Epithelial cell of proximal tubule (primary cell): Measurements from ENCODE around the gene REM1. TPM values are rescaled to one million over a fixed set of nuclear protein-coding genes. Genes with fewer than 3 reads are reported as not detected.
"Not testable (repeated sequence)": the region's sequence is repeated elsewhere in the genome, so short reads cannot be mapped to it uniquely, and the experiment has no call there.

Source experiments
- DNase-seq: peaks from one replicate; pipeline ENCODE4 v3.0.0-alpha.2; 2011; ENCODE audit warnings: low read depth
- H3K4me3 ChIP-seq: 2 replicates; pipeline ENCODE4 v1.5.1; 2011; ENCODE audit warnings: low read depth, mild to moderate bottlenecking, low read length
- total RNA-seq: library from RNA; depleted of rRNA; stranded (reverse); fragments of >200 nt; gene quantifications from 2 replicates; pipeline ENCODE4 v1.2.3, GENCODE V29; 2015
- TF ChIP-seq, protein P1 (sequence below): conservative IDR thresholded peaks from 2 replicates; pipeline ENCODE4 v1.5.1; 2012; ENCODE audit warnings: low read depth, mild to moderate bottlenecking, low read length

Gene REM1, protein sequence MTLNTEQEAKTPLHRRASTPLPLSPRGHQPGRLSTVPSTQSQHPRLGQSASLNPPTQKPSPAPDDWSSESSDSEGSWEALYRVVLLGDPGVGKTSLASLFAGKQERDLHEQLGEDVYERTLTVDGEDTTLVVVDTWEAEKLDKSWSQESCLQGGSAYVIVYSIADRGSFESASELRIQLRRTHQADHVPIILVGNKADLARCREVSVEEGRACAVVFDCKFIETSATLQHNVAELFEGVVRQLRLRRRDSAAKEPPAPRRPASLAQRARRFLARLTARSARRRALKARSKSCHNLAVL
- total RNA-seq = not detected in 2 replicates

DNA sequence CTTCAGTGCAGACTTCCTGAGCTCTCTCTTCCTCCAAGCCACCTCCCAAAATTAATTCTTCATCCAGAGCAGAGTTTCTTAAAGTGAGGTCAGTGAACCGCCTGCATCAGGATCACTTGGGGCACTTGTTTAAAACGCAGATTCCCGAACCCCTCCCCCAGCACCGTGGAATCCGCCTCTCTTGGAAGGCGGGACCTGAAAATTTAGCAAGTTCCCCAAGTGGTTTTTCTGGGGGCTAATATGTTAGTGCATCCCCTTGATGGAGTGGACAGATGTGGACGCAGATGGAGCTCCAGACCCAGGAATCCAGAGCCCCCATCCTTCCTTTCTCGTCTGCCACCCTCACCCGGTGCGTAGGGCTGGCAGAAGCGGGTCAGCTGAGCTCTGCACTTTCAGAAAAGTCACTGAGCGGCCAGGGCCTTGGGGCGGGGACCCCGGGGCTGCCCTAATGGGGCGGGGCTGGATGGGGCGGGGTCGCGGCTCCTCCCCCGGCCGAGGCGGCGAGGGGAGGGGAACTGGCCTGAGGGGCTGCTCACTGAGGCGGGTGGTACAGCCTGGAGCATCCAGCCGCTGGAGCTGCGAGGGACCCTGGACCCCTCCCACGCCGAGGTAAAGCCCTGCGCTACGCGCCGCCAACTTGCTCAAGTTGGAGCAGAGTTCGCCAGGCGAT, at the start of gene REM1, which contains the start of gene DEFB124:
REM1 (plus strand) TSS at position 531 of the 670 bp plus-strand sequence. CDS start 1,158 bp downstream, outside the sequence.
DEFB124 (minus strand) TSS at position 370 of the 670 bp plus-strand sequence. CDS start 2,114 bp downstream, outside the sequence.
- TF ChIP-seq, protein P1, sequence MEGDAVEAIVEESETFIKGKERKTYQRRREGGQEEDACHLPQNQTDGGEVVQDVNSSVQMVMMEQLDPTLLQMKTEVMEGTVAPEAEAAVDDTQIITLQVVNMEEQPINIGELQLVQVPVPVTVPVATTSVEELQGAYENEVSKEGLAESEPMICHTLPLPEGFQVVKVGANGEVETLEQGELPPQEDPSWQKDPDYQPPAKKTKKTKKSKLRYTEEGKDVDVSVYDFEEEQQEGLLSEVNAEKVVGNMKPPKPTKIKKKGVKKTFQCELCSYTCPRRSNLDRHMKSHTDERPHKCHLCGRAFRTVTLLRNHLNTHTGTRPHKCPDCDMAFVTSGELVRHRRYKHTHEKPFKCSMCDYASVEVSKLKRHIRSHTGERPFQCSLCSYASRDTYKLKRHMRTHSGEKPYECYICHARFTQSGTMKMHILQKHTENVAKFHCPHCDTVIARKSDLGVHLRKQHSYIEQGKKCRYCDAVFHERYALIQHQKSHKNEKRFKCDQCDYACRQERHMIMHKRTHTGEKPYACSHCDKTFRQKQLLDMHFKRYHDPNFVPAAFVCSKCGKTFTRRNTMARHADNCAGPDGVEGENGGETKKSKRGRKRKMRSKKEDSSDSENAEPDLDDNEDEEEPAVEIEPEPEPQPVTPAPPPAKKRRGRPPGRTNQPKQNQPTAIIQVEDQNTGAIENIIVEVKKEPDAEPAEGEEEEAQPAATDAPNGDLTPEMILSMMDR = no peak
- no peak within 1 kb of the TSS for H3K4me3 ChIP-seq
- no peak for DNase-seq

DNA sequence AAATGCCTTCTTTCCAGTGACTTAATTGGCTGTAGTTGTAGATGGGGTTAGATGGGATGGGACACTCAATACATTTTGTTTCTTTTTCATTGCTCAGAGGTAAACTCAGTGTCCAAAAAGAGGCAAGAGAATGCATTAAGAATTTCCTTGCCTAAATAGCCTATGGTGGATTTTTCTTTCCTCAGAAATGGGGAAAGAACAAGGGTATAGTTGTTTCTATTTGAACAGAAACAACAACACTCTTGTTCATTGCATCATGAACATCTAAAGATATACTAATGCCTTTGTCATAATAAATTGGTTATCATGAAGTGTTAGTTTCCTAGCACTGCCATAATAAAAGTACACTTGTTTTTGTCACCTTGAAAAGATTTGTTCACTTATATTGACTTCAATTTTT, 49.3 kb upstream of the REM1 start:
- TF ChIP-seq, protein P1 = no peak
- H3K4me3 ChIP-seq = no peak overlapping the region
- no peak for DNase-seq

DNA sequence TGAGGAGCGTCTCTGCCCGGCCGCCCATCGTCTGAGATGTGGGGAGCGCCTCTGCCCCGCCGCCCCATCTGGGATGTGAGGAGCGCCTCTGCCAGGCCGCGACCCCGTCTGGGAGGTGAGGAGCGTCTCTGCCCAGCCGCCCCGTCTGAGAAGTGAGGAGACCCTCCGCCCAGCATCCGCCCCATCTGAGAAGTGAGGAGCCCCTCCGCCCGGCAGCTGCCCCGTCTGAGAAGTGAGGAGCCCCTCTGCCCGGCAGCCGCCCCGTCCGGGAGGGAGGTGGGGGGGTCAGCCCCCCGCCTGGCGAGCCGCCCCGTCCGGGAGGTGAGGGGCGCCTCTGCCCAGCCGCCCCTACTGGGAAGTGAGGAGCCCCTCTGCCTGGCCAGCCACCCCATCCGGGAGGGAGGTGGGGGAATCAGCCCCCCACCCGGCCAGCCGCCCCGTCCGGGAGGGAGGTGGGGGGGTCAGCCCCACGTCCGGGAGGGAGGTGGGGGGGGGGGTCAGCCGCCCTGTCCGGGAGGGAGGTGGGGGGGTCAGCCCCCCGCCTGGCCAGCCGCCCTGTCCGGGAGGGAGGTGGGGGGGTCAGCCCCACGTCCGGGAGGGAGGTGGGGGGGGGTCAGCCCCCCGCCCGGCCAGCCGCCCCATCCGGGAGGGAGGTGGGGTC, 48.1 kb upstream of the REM1 start:
- DNase-seq, H3K4me3 ChIP-seq: not testable (repeated sequence)

DNA sequence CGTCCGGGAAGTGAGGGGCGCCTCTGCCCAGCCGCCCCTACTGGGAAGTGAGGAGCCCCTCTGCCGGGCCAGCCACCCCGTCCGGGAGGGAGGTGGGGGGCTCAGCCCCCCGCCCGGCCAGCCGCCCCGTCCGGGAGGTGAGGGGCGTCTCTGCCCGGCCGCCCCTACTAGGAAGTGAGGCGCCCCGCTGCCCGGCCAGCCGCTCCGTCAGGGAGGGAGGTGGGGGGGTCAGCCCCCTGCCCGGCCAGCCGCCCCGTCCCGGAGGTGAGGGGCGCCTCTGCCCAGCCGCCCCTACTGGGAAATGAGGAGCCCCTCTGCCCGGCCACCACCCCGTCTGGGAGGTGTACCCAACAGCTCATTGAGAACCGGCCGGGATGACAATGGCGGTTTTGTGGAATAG, 47.5 kb upstream of the REM1 start:
- H3K4me3 ChIP-seq = not testable (repeated sequence)

DNA sequence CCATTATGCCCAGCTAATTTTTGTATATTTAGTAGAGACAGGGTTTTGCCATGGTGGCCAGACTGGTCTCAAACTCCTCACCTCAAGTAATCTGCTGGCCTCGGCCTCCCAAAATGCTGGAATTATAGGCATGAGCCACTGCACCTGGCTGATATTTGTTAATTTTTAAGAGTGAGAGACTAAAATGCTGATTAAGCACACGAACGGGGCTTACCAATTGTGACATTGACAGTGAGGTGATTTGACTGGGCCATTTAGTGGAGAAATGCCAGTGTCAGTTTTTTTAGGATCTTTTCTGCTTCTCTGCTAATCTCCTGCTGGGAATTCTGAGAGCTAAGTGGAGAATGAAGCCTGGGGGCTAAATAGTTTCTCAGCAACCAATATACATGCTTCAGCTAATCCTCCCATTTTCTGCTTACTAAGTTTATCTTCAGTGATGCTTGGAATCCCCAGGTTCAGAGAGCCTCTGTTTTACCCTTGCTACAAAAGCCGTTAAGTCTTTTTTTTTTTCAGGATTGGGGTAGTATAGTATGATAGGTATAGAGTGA, 44.4 kb upstream of the REM1 start:
- TF ChIP-seq, protein P1 = no peak
- DNase-seq = no peak
- H3K4me3 ChIP-seq = no peak overlapping the region

More for the DNA sequence above, 47.5 kb upstream of the REM1 start:
- DNase-seq = not testable (repeated sequence)

DNA sequence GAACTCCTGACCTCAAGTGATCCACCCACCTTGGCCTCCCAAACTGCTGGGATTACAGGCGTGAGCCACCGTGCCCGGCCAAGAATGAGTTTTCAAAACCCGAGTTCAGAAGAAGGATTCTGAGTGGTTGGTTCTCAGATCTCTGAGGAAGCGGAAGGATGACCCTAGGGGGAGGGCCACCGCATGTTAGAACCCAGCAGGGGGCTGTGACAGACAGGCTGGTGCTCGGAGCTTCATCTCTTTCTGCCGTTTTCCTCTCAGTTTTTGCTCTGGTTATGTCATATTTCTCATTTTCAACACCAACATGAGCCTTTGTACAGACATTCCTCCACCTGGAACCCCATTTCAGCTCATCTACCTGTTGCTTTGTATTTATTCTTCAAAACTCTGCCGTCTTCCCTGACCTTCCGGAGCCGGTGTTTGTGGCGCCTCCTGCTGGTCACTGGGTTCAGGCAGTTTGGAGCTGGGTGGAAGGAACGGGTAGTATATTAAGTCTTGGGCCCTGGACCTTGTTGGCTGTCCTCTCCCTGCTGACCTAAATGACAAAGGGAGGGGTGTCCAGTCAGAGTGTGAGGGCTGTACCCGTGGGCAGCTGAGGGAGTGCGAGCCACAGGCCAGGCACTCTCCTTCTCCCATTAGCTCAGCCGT, 35.0 kb upstream of the REM1 start, which contains the start of gene DEFB123:
DEFB123 (plus strand) TSS at position 621 of the 648 bp plus-strand sequence. CDS start 67 bp downstream, outside the sequence.
- TF ChIP-seq, protein P1 = peak; percentile 28
- DNase-seq = no peak
- no peak within 1 kb of the TSS for H3K4me3 ChIP-seq

DNA sequence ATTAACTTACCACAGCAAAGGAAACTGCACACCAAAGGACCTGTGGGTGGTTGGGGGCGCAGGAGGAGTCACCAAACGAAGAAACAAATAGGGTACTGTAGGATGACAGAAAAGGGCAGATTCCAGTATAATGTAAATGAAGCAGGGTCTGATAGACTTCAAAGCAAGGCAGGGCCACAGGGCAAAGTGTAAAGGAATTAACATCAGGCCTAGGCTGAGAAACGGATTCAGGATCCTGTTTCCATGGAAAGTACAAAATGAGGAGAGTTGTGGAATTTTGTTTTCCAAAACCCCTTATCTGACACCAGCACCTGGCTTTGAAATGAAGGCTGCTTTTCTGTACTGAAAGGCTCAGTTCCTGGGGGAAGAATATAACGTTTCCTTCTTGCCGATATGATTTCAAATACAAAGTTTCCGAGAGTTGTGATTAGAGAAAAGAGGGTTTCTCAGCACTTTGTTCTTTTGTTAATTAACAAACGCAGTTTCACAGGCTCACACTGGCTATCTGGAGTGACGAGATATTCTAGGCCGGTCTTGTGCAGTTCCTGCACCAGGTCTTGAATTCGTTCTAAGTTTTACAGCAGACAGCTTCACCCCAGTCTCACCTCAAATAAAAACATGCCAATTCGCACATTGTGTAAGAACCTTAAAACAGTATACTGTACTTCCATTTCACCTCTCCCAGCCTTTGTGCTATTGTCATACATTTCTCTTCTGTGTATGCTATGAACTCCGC, 28.8 kb upstream of the REM1 start:
- no peak for DNase-seq
- no peak overlapping the region for H3K4me3 ChIP-seq
- TF ChIP-seq, protein P1 = no peak
